HepG2 (cell line): ENCODE data around the gene TBC1D14. TPM values are rescaled to one million over a fixed set of nuclear protein-coding genes. Genes with fewer than 3 reads are reported as not detected.

Experiments
- AGO1 ChIP-seq: fragments of 200-400 bp; formaldehyde crosslinking; IDR thresholded peaks from 2 replicates; pipeline ENCODE4 v1.6.1; 2017; ENCODE audit warnings: mild to moderate bottlenecking, low read depth, low read length, moderate library complexity; ENCODE audit not compliant: poor library complexity, severe bottlenecking
- ARHGAP35 ChIP-seq: sonication (generic); formaldehyde crosslinking; IDR thresholded peaks from 2 replicates; pipeline ENCODE4 v1.9.0; 2022; ENCODE audit warnings: mild to moderate bottlenecking, inconsistent platforms, moderate library complexity, missing genetic modification reagents, borderline replicate concordance
- CBX1 ChIP-seq: IDR thresholded peaks from one replicate; pipeline ENCODE4 v1.6.1; 2016; ENCODE audit warnings: antibody characterized with exemption, low read depth
- CEBPB ChIP-seq: IDR thresholded peaks from 2 replicates; pipeline ENCODE4 v1.6.1; 2011; ENCODE audit warnings: low read depth, low read length, improper control_type of control experiment, borderline replicate concordance
- ISX ChIP-seq: sonication (generic); formaldehyde crosslinking; conservative IDR thresholded peaks from 2 replicates; pipeline ENCODE4 v1.5.0; 2020; ENCODE audit warnings: missing genetic modification reagents
- KLF12 ChIP-seq: sonication (generic); formaldehyde crosslinking; IDR thresholded peaks from 2 replicates; pipeline ENCODE4 v1.4.0; 2020; ENCODE audit warnings: missing genetic modification reagents, borderline replicate concordance
- MAFG ChIP-seq: sonication (generic); formaldehyde crosslinking; IDR thresholded peaks from 2 replicates; pipeline ENCODE4 v1.5.1; 2020; ENCODE audit warnings: mild to moderate bottlenecking, missing genetic modification reagents
- MATR3 ChIP-seq: sonication (generic); formaldehyde crosslinking; IDR thresholded peaks from 2 replicates; pipeline ENCODE4 v1.4.0; 2020; ENCODE audit warnings: missing genetic modification reagents
- MED13 ChIP-seq: sonication (generic); formaldehyde crosslinking; IDR thresholded peaks from 2 replicates; pipeline ENCODE4 v1.5.0; 2020; ENCODE audit warnings: missing genetic modification reagents
- PHF8 ChIP-seq: sonication (generic); formaldehyde crosslinking; IDR thresholded peaks from 2 replicates; pipeline ENCODE4 v1.5.0; 2020; ENCODE audit warnings: missing genetic modification reagents
- PITX1 ChIP-seq: sonication (generic); formaldehyde crosslinking; IDR thresholded peaks from 2 replicates; pipeline ENCODE4 v1.5.1; 2020; ENCODE audit warnings: mild to moderate bottlenecking, missing genetic modification reagents
- REL ChIP-seq: sonication (generic); formaldehyde crosslinking; conservative IDR thresholded peaks from 2 replicates; pipeline ENCODE4 v1.8.0; 2022; ENCODE audit warnings: mild to moderate bottlenecking, missing genetic modification reagents, moderate library complexity
- SRSF9 ChIP-seq: fragments of 200-400 bp; formaldehyde crosslinking; IDR thresholded peaks from 2 replicates; pipeline ENCODE4 v1.6.1; 2018; ENCODE audit warnings: borderline replicate concordance, mild to moderate bottlenecking, low read depth, low read length; ENCODE audit not compliant: insufficient read depth, poor library complexity, severe bottlenecking
- TBX3 ChIP-seq: fragments of 450-650 bp; IDR thresholded peaks from 2 replicates; pipeline ENCODE4 v1.6.1; 2017; ENCODE audit warnings: antibody characterized with exemption, mild to moderate bottlenecking, inconsistent platforms, borderline replicate concordance
- TCF7L2 ChIP-seq: IDR thresholded peaks from 2 replicates; pipeline ENCODE4 v1.6.1; 2011; ENCODE audit warnings: mild to moderate bottlenecking, low read depth, low read length, moderate library complexity
- TGIF2 ChIP-seq: IDR thresholded peaks from 2 replicates; pipeline ENCODE4 v1.6.1; 2016; ENCODE audit warnings: control low read depth, missing compliant biosample characterization
- THAP11 ChIP-seq: IDR thresholded peaks from 2 replicates; pipeline ENCODE4 v1.6.1; 2016; ENCODE audit warnings: missing biosample characterization, missing genetic modification reagents
- TMF1 ChIP-seq: sonication (generic); formaldehyde crosslinking; IDR thresholded peaks from 2 replicates; pipeline ENCODE4 v1.8.1; 2022; ENCODE audit warnings: low read depth, missing genetic modification reagents
- TP53 ChIP-seq: sonication (generic); formaldehyde crosslinking; conservative IDR thresholded peaks from 2 replicates; pipeline ENCODE4 v1.4.0; 2020; ENCODE audit warnings: missing genetic modification reagents
- ZC3H4 ChIP-seq: sonication (generic); formaldehyde crosslinking; IDR thresholded peaks from 2 replicates; pipeline ENCODE4 v1.4.0; 2020; ENCODE audit warnings: missing genetic modification reagents, borderline replicate concordance
- ZMYM4 ChIP-seq: sonication (generic); formaldehyde crosslinking; IDR thresholded peaks from 2 replicates; pipeline ENCODE4 v1.8.1; 2023; ENCODE audit warnings: mild to moderate bottlenecking, missing genetic modification reagents
- ZNF12 ChIP-seq: sonication (generic); formaldehyde crosslinking; IDR thresholded peaks from 2 replicates; pipeline ENCODE4 v1.5.0; 2020; ENCODE audit warnings: missing genetic modification reagents
- ZNF879 ChIP-seq: sonication (generic); formaldehyde crosslinking; IDR thresholded peaks from 2 replicates; pipeline ENCODE4 v1.8.1; 2023; ENCODE audit warnings: missing genetic modification reagents
- polyA plus RNA-seq, 8 experiments: library from polyadenylated mRNA; depleted of rRNA in 3 of 8; stranded (reverse) in 7 of 8; unstranded in 1 of 8; fragments of >200 nt; fragmentation: Illumina TruSeq in 4 of 8; extraction: Trizol in 4 of 8; gene quantifications; 2 replicates each; pipeline versions ENCODE4 v1.2.1 to v1.2.3, GENCODE V29; 2011 to 2016; ENCODE audit warnings: low read depth in 4 of 8, missing spikeins in 1 of 8, mixed read lengths in 1 of 8; ENCODE audit not compliant: insufficient read depth in 1 of 8
- total RNA-seq, 5 experiments: library from RNA; depleted of rRNA; stranded (reverse); fragments of >200 nt; fragmentation: Illumina TruSeq; extraction: Trizol; gene quantifications; 2 replicates each; pipeline ENCODE4 v1.2.3, GENCODE V29; 2016; ENCODE audit warnings: low read depth in 1 of 5
- TF ChIP-seq, protein P1 (sequence below): sonication (generic); formaldehyde crosslinking; IDR thresholded peaks from 2 replicates; pipeline ENCODE4 v1.4.0; 2020; ENCODE audit warnings: missing genetic modification reagents, borderline replicate concordance
- TF ChIP-seq, protein P2 (sequence below): sonication (generic); formaldehyde crosslinking; IDR thresholded peaks from 2 replicates; pipeline ENCODE4 v1.4.0; 2020; ENCODE audit warnings: missing genetic modification reagents, borderline replicate concordance
- TF ChIP-seq, protein P3 (sequence below): sonication (generic); formaldehyde crosslinking; IDR thresholded peaks from 2 replicates; pipeline ENCODE4 v1.4.0; 2020; ENCODE audit warnings: mild to moderate bottlenecking, missing genetic modification reagents
- TF ChIP-seq, protein P4 (sequence below): IDR thresholded peaks from 2 replicates; pipeline ENCODE4 v1.6.1; 2016

Gene TBC1D14
- total and polyA plus RNA-seq, 2 of the 13 experiments (the other 11 are each of a cell fraction or from before 2014, with no cell fraction given), result 29.5 to 46.5 TPM

- TF ChIP-seq ZC3H4 (CRISPR knock-in tag), result peak; percentile 74; the same call in 1 of the 2 replicates
- no peak for TF ChIP-seq ZNF879 (CRISPR knock-in tag)
- TF ChIP-seq TGIF2 (CRISPR knock-in tag), result peak; percentile 72
- TF ChIP-seq ARHGAP35 (CRISPR knock-in tag), result no peak
- TF ChIP-seq CEBPB, result no peak
- peak; percentile 49 for TF ChIP-seq CBX1
- TF ChIP-seq, protein P1, sequence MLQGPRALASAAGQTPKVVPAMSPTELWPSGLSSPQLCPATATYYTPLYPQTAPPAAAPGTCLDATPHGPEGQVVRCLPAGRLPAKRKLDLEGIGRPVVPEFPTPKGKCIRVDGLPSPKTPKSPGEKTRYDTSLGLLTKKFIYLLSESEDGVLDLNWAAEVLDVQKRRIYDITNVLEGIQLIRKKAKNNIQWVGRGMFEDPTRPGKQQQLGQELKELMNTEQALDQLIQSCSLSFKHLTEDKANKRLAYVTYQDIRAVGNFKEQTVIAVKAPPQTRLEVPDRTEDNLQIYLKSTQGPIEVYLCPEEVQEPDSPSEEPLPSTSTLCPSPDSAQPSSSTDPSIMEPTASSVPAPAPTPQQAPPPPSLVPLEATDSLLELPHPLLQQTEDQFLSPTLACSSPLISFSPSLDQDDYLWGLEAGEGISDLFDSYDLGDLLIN (CRISPR knock-in tag), result no peak
- TF ChIP-seq TBX3, result peak; percentile 18; the same call in 1 of the 2 replicates
- no peak for TF ChIP-seq MATR3 (CRISPR knock-in tag)
- no peak for TF ChIP-seq TCF7L2
- no peak for TF ChIP-seq SRSF9
- no peak for TF ChIP-seq MAFG (CRISPR knock-in tag)
- TF ChIP-seq ZMYM4, result peak; percentile 52
- TF ChIP-seq AGO1, result no peak
- peak; percentile 43; the same call in 1 of the 2 replicates for TF ChIP-seq THAP11 (CRISPR knock-in tag)
- no peak; the same call in 1 of the 2 replicates for TF ChIP-seq PHF8 (CRISPR knock-in tag)
- TF ChIP-seq, protein P2, sequence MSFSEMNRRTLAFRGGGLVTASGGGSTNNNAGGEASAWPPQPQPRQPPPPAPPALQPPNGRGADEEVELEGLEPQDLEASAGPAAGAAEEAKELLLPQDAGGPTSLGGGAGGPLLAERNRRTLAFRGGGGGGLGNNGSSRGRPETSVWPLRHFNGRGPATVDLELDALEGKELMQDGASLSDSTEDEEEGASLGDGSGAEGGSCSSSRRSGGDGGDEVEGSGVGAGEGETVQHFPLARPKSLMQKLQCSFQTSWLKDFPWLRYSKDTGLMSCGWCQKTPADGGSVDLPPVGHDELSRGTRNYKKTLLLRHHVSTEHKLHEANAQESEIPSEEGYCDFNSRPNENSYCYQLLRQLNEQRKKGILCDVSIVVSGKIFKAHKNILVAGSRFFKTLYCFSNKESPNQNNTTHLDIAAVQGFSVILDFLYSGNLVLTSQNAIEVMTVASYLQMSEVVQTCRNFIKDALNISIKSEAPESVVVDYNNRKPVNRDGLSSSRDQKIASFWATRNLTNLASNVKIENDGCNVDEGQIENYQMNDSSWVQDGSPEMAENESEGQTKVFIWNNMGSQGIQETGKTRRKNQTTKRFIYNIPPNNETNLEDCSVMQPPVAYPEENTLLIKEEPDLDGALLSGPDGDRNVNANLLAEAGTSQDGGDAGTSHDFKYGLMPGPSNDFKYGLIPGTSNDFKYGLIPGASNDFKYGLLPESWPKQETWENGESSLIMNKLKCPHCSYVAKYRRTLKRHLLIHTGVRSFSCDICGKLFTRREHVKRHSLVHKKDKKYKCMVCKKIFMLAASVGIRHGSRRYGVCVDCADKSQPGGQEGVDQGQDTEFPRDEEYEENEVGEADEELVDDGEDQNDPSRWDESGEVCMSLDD (CRISPR knock-in tag), result no peak
- TF ChIP-seq ISX (CRISPR knock-in tag), result no peak
- no peak for TF ChIP-seq TP53 (CRISPR knock-in tag)
- no peak for TF ChIP-seq TMF1 (CRISPR knock-in tag)
- TF ChIP-seq ZNF12 (CRISPR knock-in tag), result no peak; the same call in 1 of the 2 replicates
- TF ChIP-seq KLF12 (CRISPR knock-in tag), result peak; percentile 86; the same call in 1 of the 2 replicates
- TF ChIP-seq MED13 (CRISPR knock-in tag), result no peak
- TF ChIP-seq, protein P3, sequence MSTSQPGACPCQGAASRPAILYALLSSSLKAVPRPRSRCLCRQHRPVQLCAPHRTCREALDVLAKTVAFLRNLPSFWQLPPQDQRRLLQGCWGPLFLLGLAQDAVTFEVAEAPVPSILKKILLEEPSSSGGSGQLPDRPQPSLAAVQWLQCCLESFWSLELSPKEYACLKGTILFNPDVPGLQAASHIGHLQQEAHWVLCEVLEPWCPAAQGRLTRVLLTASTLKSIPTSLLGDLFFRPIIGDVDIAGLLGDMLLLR (CRISPR knock-in tag), result no peak
- TF ChIP-seq PITX1 (CRISPR knock-in tag), result peak; percentile 87
- TF ChIP-seq, protein P4, sequence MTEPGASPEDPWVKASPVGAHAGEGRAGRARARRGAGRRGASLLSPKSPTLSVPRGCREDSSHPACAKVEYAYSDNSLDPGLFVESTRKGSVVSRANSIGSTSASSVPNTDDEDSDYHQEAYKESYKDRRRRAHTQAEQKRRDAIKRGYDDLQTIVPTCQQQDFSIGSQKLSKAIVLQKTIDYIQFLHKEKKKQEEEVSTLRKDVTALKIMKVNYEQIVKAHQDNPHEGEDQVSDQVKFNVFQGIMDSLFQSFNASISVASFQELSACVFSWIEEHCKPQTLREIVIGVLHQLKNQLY (CRISPR knock-in tag), result no peak
- TF ChIP-seq REL (CRISPR knock-in tag), result no peak
Observed at GRCh38 chr4:6892190-6892908, 17.3 kb upstream of the TBC1D14 start (continued).
